GM08714 (cell line): Measurements from ENCODE around the gene TAPT1.
A peak's percentile ranks its signal among the peaks of the same experiment; 100 is the strongest.
"Not testable (repeated sequence)": the region's sequence is repeated elsewhere in the genome, so short reads cannot be mapped to it uniquely, and the experiment has no call there.

Source experiments
- H3K4me3 ChIP-seq: fragments of 200-500 bp; sonication (Bioruptor generic); 2 replicates; pipeline ENCODE4 v1.5.1; 2014; ENCODE audit warnings: mild to moderate bottlenecking, low read length, inconsistent platforms
- ZNF274 ChIP-seq: IDR thresholded peaks from 2 replicates; pipeline ENCODE4 v1.6.1; 2012; ENCODE audit warnings: mild to moderate bottlenecking, low read depth, low read length

TAPT1 gene

GRCh38 chr4:16212138-16212782 lies 14.0 kb downstream of the TAPT1 start:
- H3K4me3 ChIP-seq = no peak overlapping the region
- no peak for TF ChIP-seq ZNF274

GRCh38 chr4:16207409-16207808 lies 18.9 kb downstream of the TAPT1 start:
- TF ChIP-seq ZNF274 = no peak

GRCh38 chr4:16206848-16207247 lies 19.4 kb downstream of the TAPT1 start:
- TF ChIP-seq ZNF274 = no peak
- no peak overlapping the region for H3K4me3 ChIP-seq

More at GRCh38 chr4:16207409-16207808, 18.9 kb downstream of the TAPT1 start:
- no peak overlapping the region for H3K4me3 ChIP-seq

- TF ChIP-seq ZNF274 = no peak
- no peak overlapping the region for H3K4me3 ChIP-seq
Measured at GRCh38 chr4:16206301-16206700, 20.0 kb downstream of the TAPT1 start.

- no peak for TF ChIP-seq ZNF274
- peak overlapping the region; percentile 26; the same call in 1 of the 2 replicates for H3K4me3 ChIP-seq
Measured at GRCh38 chr4:16205298-16206164, 20.7 kb downstream of the TAPT1 start.

- H3K4me3 ChIP-seq = no peak overlapping the region
- TF ChIP-seq ZNF274 = no peak
Measured at GRCh38 chr4:16204505-16204904, 21.8 kb downstream of the TAPT1 start.

GRCh38 chr4:16203083-16203482 lies 23.2 kb downstream of the TAPT1 start:
- no peak overlapping the region for H3K4me3 ChIP-seq
- no peak for TF ChIP-seq ZNF274

- H3K4me3 ChIP-seq = no peak overlapping the region
- no peak for TF ChIP-seq ZNF274
Measured at GRCh38 chr4:16202598-16202997, 23.7 kb downstream of the TAPT1 start.

- TF ChIP-seq ZNF274 = no peak
- H3K4me3 ChIP-seq = no peak overlapping the region
Measured at GRCh38 chr4:16199093-16199492, 27.2 kb downstream of the TAPT1 start.

- no peak for TF ChIP-seq ZNF274
- H3K4me3 ChIP-seq = no peak overlapping the region
Measured at GRCh38 chr4:16197876-16198665, 28.2 kb downstream of the TAPT1 start.

GRCh38 chr4:16196482-16197393 lies 29.5 kb downstream of the TAPT1 start:
- H3K4me3 ChIP-seq = no peak overlapping the region
- TF ChIP-seq ZNF274 = no peak

- no peak overlapping the region for H3K4me3 ChIP-seq
- TF ChIP-seq ZNF274 = no peak
Measured at GRCh38 chr4:16195209-16195608, 31.1 kb downstream of the TAPT1 start.

- H3K4me3 ChIP-seq = not testable (repeated sequence)
Measured at GRCh38 chr4:16194798-16195197, 31.5 kb downstream of the TAPT1 start.

GRCh38 chr4:16194214-16194613 lies 32.1 kb downstream of the TAPT1 start:
- no peak for TF ChIP-seq ZNF274
- H3K4me3 ChIP-seq = no peak overlapping the region
